HG03342 (cell line): Measurements from ENCODE around the gene PCBP3.

ENCODE experiments used
- ATAC-seq: cut with Tn5 transposase; IDR thresholded peaks from one replicate; pipeline ENCODE4 v1.9.1; 2021; ENCODE audit warnings: mild to moderate bottlenecking, moderate library complexity; ENCODE audit not compliant: unreplicated experiment

Gene PCBP3

GRCh38 chr21:45900034-45900868 is 256.7 kb downstream of the PCBP3 start:
- ATAC-seq: no peak

GRCh38 chr21:45901061-45901690 is 257.7 kb downstream of the PCBP3 start:
- no peak for ATAC-seq

GRCh38 chr21:45902292-45902995 is 258.9 kb downstream of the PCBP3 start:
- ATAC-seq: no peak

GRCh38 chr21:45905196-45905595 is 261.7 kb downstream of the PCBP3 start:
- no peak for ATAC-seq

GRCh38 chr21:45906196-45906805 is 262.8 kb downstream of the PCBP3 start:
- ATAC-seq: no peak

GRCh38 chr21:45906859-45907258 is 263.3 kb downstream of the PCBP3 start:
- no peak for ATAC-seq

GRCh38 chr21:45908536-45909237 is 265.2 kb downstream of the PCBP3 start:
- no peak for ATAC-seq

- ATAC-seq: no peak
Measured at GRCh38 chr21:45909238-45909988, 265.9 kb downstream of the PCBP3 start.

GRCh38 chr21:45910155-45910547 is 266.6 kb downstream of the PCBP3 start:
- no peak for ATAC-seq

GRCh38 chr21:45910548-45911221 is 267.2 kb downstream of the PCBP3 start:
- no peak for ATAC-seq

GRCh38 chr21:45911806-45912325 is 268.3 kb downstream of the PCBP3 start:
- no peak for ATAC-seq

- no peak for ATAC-seq
Measured at GRCh38 chr21:45912611-45913417, 269.3 kb downstream of the PCBP3 start.

GRCh38 chr21:45913418-45913765 is 269.9 kb downstream of the PCBP3 start:
- ATAC-seq: no peak

- no peak for ATAC-seq
Measured at GRCh38 chr21:45913886-45914285, 270.4 kb downstream of the PCBP3 start.

GRCh38 chr21:45914321-45914845 is 270.9 kb downstream of the PCBP3 start:
- no peak for ATAC-seq

GRCh38 chr21:45916011-45916840 is 272.7 kb downstream of the PCBP3 start:
- no peak for ATAC-seq

- ATAC-seq: no peak
Measured at GRCh38 chr21:45917241-45917640, 273.7 kb downstream of the PCBP3 start.
